WTC11 (cell line): ENCODE data around the gene ZIC5. TPM values are rescaled to one million over a fixed set of nuclear protein-coding genes. Genes with fewer than 3 reads are reported as not detected.

ENCODE experiments used
- ARID4B ChIP-seq: sonication (generic); formaldehyde crosslinking; IDR thresholded peaks from 2 replicates; pipeline ENCODE4 v1.8.0; 2023; ENCODE audit warnings: missing genetic modification reagents, mild to moderate bottlenecking, borderline replicate concordance
- ATF2 ChIP-seq: sonication (generic); formaldehyde crosslinking; IDR thresholded peaks from 2 replicates; pipeline ENCODE4 v1.8.1; 2022; ENCODE audit warnings: low read depth, missing genetic modification reagents, borderline replicate concordance
- E2F4 ChIP-seq: sonication (generic); formaldehyde crosslinking; IDR thresholded peaks from 2 replicates; pipeline ENCODE4 v1.8.1; 2022; ENCODE audit warnings: low read depth, mild to moderate bottlenecking, moderate library complexity, missing genetic modification reagents, borderline replicate concordance
- EMX1 ChIP-seq: fragments of 250-450 bp; sonication (Bioruptor Pico); IDR thresholded peaks from 2 replicates; pipeline ENCODE4 v1.8.0; 2021; ENCODE audit warnings: mild to moderate bottlenecking
- ESRRA ChIP-seq: sonication (generic); formaldehyde crosslinking; IDR thresholded peaks from 2 replicates; pipeline ENCODE4 v1.8.1; 2022; ENCODE audit warnings: mild to moderate bottlenecking, missing genetic modification reagents, borderline replicate concordance
- FOXP4 ChIP-seq: sonication (generic); formaldehyde crosslinking; IDR thresholded peaks from 2 replicates; pipeline ENCODE4 v1.8.0; 2022; ENCODE audit warnings: mild to moderate bottlenecking, missing genetic modification reagents
- IRF1 ChIP-seq: sonication (generic); formaldehyde crosslinking; IDR thresholded peaks from 2 replicates; pipeline ENCODE4 v1.8.0; 2023; ENCODE audit warnings: missing genetic modification reagents
- MAX ChIP-seq: sonication (generic); formaldehyde crosslinking; IDR thresholded peaks from 2 replicates; pipeline ENCODE4 v1.8.0; 2022; ENCODE audit warnings: mild to moderate bottlenecking, missing genetic modification reagents
- MLX ChIP-seq: sonication (generic); formaldehyde crosslinking; IDR thresholded peaks from 2 replicates; pipeline ENCODE4 v1.8.1; 2023; ENCODE audit warnings: mild to moderate bottlenecking, missing genetic modification reagents, moderate library complexity
- MYBL2 ChIP-seq: sonication (generic); formaldehyde crosslinking; IDR thresholded peaks from 2 replicates; pipeline ENCODE4 v1.8.1; 2023; ENCODE audit warnings: mild to moderate bottlenecking, moderate library complexity, missing genetic modification reagents
- NFATC4 ChIP-seq: fragments of 250-450 bp; sonication (Bioruptor Pico); IDR thresholded peaks from 2 replicates; pipeline ENCODE4 v1.9.0; 2021; ENCODE audit warnings: mild to moderate bottlenecking
- NR2C2 ChIP-seq: sonication (generic); formaldehyde crosslinking; IDR thresholded peaks from 2 replicates; pipeline ENCODE4 v1.8.0; 2022; ENCODE audit warnings: mild to moderate bottlenecking, missing genetic modification reagents
- NR3C1 ChIP-seq: sonication (generic); formaldehyde crosslinking; conservative IDR thresholded peaks from 2 replicates; pipeline ENCODE4 v1.8.1; 2023; ENCODE audit warnings: low read depth, mild to moderate bottlenecking, missing genetic modification reagents
- STAT6 ChIP-seq: sonication (generic); formaldehyde crosslinking; conservative IDR thresholded peaks from 2 replicates; pipeline ENCODE4 v1.8.1; 2023; ENCODE audit warnings: mild to moderate bottlenecking, low read depth, missing genetic modification reagents, moderate library complexity
- TEAD4 ChIP-seq: sonication (generic); formaldehyde crosslinking; IDR thresholded peaks from 2 replicates; pipeline ENCODE4 v1.8.0; 2022; ENCODE audit warnings: mild to moderate bottlenecking, missing genetic modification reagents
- TP53 ChIP-seq: sonication (generic); formaldehyde crosslinking; IDR thresholded peaks from 2 replicates; pipeline ENCODE4 v1.8.1; 2023; ENCODE audit warnings: mild to moderate bottlenecking, missing genetic modification reagents
- USF1 ChIP-seq: sonication (generic); formaldehyde crosslinking; IDR thresholded peaks from 2 replicates; pipeline ENCODE4 v1.8.0; 2022; ENCODE audit warnings: mild to moderate bottlenecking, missing genetic modification reagents
- ZNF532 ChIP-seq: fragments of 250-450 bp; sonication (Bioruptor Pico); IDR thresholded peaks from 2 replicates; pipeline ENCODE4 v1.9.0; 2021; ENCODE audit warnings: mild to moderate bottlenecking, borderline replicate concordance
- total RNA-seq: library from RNA; stranded (reverse); gene quantifications from 3 replicates; pipeline ENCODE4 v1.2.3, GENCODE V29; 2021

The ZIC5 gene
- total RNA-seq, 1 experiment from 2014 or later, result 46.4 TPM

- TF ChIP-seq ATF2 (CRISPR knock-in tag) (no peak), E2F4 (no peak), USF1 (CRISPR knock-in tag) (no peak), IRF1 (no peak), NR3C1 (CRISPR knock-in tag) (no peak; the same call in 1 of the 2 replicates), ARID4B (CRISPR knock-in tag) (peak; percentile 16; the same call in 1 of the 2 replicates), MAX (CRISPR knock-in tag) (0 out of 2 replicates have a peak, but pooled peaks have one; percentile 30), ZNF532 (CRISPR knock-in tag) (no peak), NFATC4 (CRISPR knock-in tag) (no peak), STAT6 (CRISPR knock-in tag) (no peak), TP53 (CRISPR knock-in tag) (peak; percentile 45; the same call in 1 of the 2 replicates), MYBL2 (CRISPR knock-in tag) (0 out of 2 replicates have a peak, but pooled peaks have one; percentile 61), NR2C2 (CRISPR knock-in tag) (no peak), ESRRA (no peak), MLX (CRISPR knock-in tag) (no peak), FOXP4 (no peak), TEAD4 (0 out of 2 replicates have a peak, but pooled peaks have one; percentile 26), EMX1 (CRISPR knock-in tag) (no peak)
Observed at GRCh38 chr13:99979453-99980200, 8.1 kb upstream of the ZIC5 start (continued).
